KMS-11 (cell line): ENCODE results near the gene CTBP2.

Experiments used
- H2AFZ ChIP-seq: fragments of 200-600 bp; sonication (generic); 2 replicates; pipeline ENCODE4 v1.6.1; 2016; ENCODE audit warnings: antibody characterized with exemption, mixed run types, low read depth
- H3K27ac ChIP-seq: fragments of 200-600 bp; sonication (generic); 2 replicates; pipeline ENCODE4 v1.6.1; 2016; ENCODE audit warnings: mild to moderate bottlenecking, mixed run types
- H3K27me3 ChIP-seq: fragments of 200-600 bp; sonication (generic); 2 replicates; pipeline ENCODE4 v1.6.1; 2017; ENCODE audit warnings: mild to moderate bottlenecking, low read depth, mixed run types, moderate library complexity; ENCODE audit not compliant: insufficient read depth
- H3K36me3 ChIP-seq: fragments of 200-600 bp; sonication (generic); 2 replicates; pipeline ENCODE4 v1.6.1; 2017; ENCODE audit warnings: mild to moderate bottlenecking, mixed run types; ENCODE audit not compliant: insufficient read depth
- H3K4me1 ChIP-seq: fragments of 200-600 bp; sonication (generic); 2 replicates; pipeline ENCODE4 v1.6.1; 2016; ENCODE audit warnings: mild to moderate bottlenecking, low read depth, mixed run types; ENCODE audit not compliant: poor library complexity, severe bottlenecking
- H3K4me2 ChIP-seq: fragments of 200-600 bp; sonication (generic); 2 replicates; pipeline ENCODE4 v1.7.0; 2016; ENCODE audit warnings: mild to moderate bottlenecking, mixed run types
- H3K4me3 ChIP-seq: fragments of 200-600 bp; sonication (generic); IDR thresholded peaks from 2 replicates; pipeline ENCODE4 v1.6.1; 2017; ENCODE audit warnings: low read depth, low read length, mixed read lengths; ENCODE audit not compliant: insufficient read depth
- H3K79me2 ChIP-seq: fragments of 200-600 bp; sonication (generic); 2 replicates; pipeline ENCODE4 v1.6.1; 2016; ENCODE audit warnings: low read depth, mixed run types; ENCODE audit not compliant: insufficient read depth
- H3K9ac ChIP-seq: fragments of 200-600 bp; sonication (generic); 2 replicates; pipeline ENCODE4 v1.6.1; 2016; ENCODE audit warnings: mild to moderate bottlenecking, mixed run types
- H4K20me1 ChIP-seq: fragments of 200-600 bp; sonication (generic); 2 replicates; pipeline ENCODE4 v1.6.1; 2016; ENCODE audit warnings: mild to moderate bottlenecking, mixed run types; ENCODE audit not compliant: insufficient read depth
- CTCF ChIP-seq: fragments of 200-600 bp; sonication (generic); conservative IDR thresholded peaks from 2 replicates; pipeline ENCODE4 v1.6.1; 2017; ENCODE audit warnings: low read depth, mild to moderate bottlenecking, antibody characterized with exemption, low read length, moderate library complexity, mixed read lengths

The CTBP2 gene

GRCh38 chr10:125022671-125023070, 137.7 kb downstream of the CTBP2 start:
- Histone ChIP-seq H4K20me1 (no peaks in the 10 kb centered on the region), H3K4me2 (no peak overlapping the region), H3K9ac (no peak overlapping the region), H2AFZ (no peak overlapping the region), H3K4me3 (no peak overlapping the region), H3K36me3 (no peaks in the 10 kb centered on the region), H3K79me2 (no peaks in the 10 kb centered on the region), H3K4me1 (no peaks in the 10 kb centered on the region), H3K27me3 (no peaks in the 10 kb centered on the region), H3K27ac (no peak overlapping the region)
- no peak for TF ChIP-seq CTCF

GRCh38 chr10:125021686-125022344, 138.5 kb downstream of the CTBP2 start:
- H2AFZ ChIP-seq: no peak overlapping the region

GRCh38 chr10:125020871-125021270, 139.5 kb downstream of the CTBP2 start:
- Histone ChIP-seq H3K4me2 (no peak overlapping the region), H3K79me2 (no peaks in the 10 kb centered on the region), H3K4me1 (no peaks in the 10 kb centered on the region), H3K4me3 (no peak overlapping the region), H3K27ac (no peak overlapping the region), H3K9ac (no peak overlapping the region), H4K20me1 (no peaks in the 10 kb centered on the region), H3K27me3 (no peaks in the 10 kb centered on the region), H2AFZ (no peak overlapping the region), H3K36me3 (no peaks in the 10 kb centered on the region)
- TF ChIP-seq CTCF: no peak

More at GRCh38 chr10:125021686-125022344, 138.5 kb downstream of the CTBP2 start:
- H3K27me3 ChIP-seq: no peaks in the 10 kb centered on the region
- no peaks in the 10 kb centered on the region for H3K4me1 ChIP-seq
- no peaks in the 10 kb centered on the region for H4K20me1 ChIP-seq
- no peaks in the 10 kb centered on the region for H3K79me2 ChIP-seq
- H3K36me3 ChIP-seq: no peaks in the 10 kb centered on the region
- no peak overlapping the region for H3K27ac ChIP-seq
- no peak overlapping the region for H3K9ac ChIP-seq
- no peak overlapping the region for H3K4me2 ChIP-seq
- no peak for TF ChIP-seq CTCF
- no peak overlapping the region for H3K4me3 ChIP-seq

GRCh38 chr10:125020386-125020785, 140.0 kb downstream of the CTBP2 start:
- H3K4me2 ChIP-seq: no peak overlapping the region
- no peak overlapping the region for H2AFZ ChIP-seq
- no peak overlapping the region for H3K4me3 ChIP-seq
- H3K27me3 ChIP-seq: no peaks in the 10 kb centered on the region
- no peaks in the 10 kb centered on the region for H3K79me2 ChIP-seq
- H3K4me1 ChIP-seq: no peaks in the 10 kb centered on the region
- H3K36me3 ChIP-seq: no peaks in the 10 kb centered on the region
- no peak overlapping the region for H3K27ac ChIP-seq
- no peak overlapping the region for H3K9ac ChIP-seq
- no peaks in the 10 kb centered on the region for H4K20me1 ChIP-seq
- no peak for TF ChIP-seq CTCF
